ENCODE results near the gene TRHDE. TPM values are rescaled to one million over a fixed set of nuclear protein-coding genes. Genes with fewer than 3 reads are reported as not detected.

The TRHDE gene
- total RNA-seq, 1 experiment from 2014 or later = not detected

DNA sequence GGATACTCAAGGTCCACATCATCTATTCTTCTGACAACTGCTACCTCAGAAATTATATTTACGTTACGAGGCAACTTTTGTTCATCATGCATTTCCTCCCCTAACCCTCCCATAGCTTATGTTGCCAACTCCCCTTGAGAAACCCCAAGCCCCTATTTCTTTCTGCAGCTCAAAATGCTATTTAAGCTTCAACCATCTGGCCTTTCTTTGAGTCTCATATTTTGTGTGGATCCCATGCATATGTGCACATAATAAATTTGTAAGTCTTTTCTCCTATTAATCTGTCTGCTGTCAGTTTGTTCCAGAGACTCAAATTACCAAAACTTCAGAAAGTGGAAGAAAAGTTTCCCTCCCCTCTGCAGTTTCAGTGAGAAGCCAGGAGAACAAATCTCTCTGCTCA is 444.1 kb downstream of the TRHDE start:
- no peak for DNase-seq (ENCODE audit: extremely low read depth, low read depth)

DNA sequence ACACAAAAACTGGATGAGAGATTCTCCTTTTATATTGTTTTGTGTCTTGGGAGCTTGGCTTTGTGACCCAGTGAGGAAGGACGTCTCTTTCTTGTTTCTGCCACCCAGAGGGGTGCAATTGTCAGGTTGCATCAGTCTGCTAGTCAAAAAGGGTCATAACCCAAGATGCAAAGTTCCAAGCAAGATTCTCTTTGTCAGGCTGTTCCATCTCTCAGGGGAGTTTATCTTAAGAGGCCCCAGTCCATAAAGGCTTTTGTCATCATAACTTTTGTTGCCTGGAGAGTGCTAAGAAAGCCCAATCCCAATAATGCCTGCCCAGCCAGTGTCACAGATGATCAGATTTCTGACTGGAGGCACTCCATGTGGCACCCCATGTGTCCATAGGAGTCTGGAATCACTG is 444.9 kb downstream of the TRHDE start:
- no peak for DNase-seq (ENCODE audit: extremely low read depth, low read depth)

All from NCI-H460 (cell line).